GM12864 (cell line): ENCODE data around the gene FRMD4A.
"Not testable (repeated sequence)": the region's sequence is repeated elsewhere in the genome, so short reads cannot be mapped to it uniquely, and the experiment has no call there.

Experiments
- DNase-seq: peaks from one replicate; pipeline ENCODE4 v3.0.0-alpha.2; 2011; ENCODE audit warnings: low read depth
- H3K4me3 ChIP-seq: 2 replicates; pipeline ENCODE4 v1.5.1; 2011; ENCODE audit warnings: mild to moderate bottlenecking, low read depth, low read length, control low read depth
- CTCF ChIP-seq: IDR thresholded peaks from 2 replicates; pipeline ENCODE4 v1.5.1; 2011; ENCODE audit warnings: low read depth, mild to moderate bottlenecking, moderate library complexity, low read length, control low read depth, inconsistent platforms; ENCODE audit errors: missing control alignments

The FRMD4A gene

GRCh38 chr10:14220026-14220425 lies 110.7 kb downstream of the FRMD4A start:
- TF ChIP-seq CTCF: no peak
- no peak for DNase-seq
- H3K4me3 ChIP-seq: no peak overlapping the region

- H3K4me3 ChIP-seq: no peak overlapping the region
- DNase-seq: no peak
- TF ChIP-seq CTCF: no peak
Observed at GRCh38 chr10:14219411-14219810, 111.3 kb downstream of the FRMD4A start.

GRCh38 chr10:14215641-14216040 lies 115.1 kb downstream of the FRMD4A start:
- H3K4me3 ChIP-seq: no peak overlapping the region
- no peak for TF ChIP-seq CTCF

GRCh38 chr10:14213703-14214102 lies 117.0 kb downstream of the FRMD4A start:
- DNase-seq, H3K4me3 ChIP-seq: not testable (repeated sequence)

More at GRCh38 chr10:14215641-14216040, 115.1 kb downstream of the FRMD4A start:
- DNase-seq: no peak

- no peak overlapping the region for H3K4me3 ChIP-seq
- no peak for TF ChIP-seq CTCF
- DNase-seq: no peak
Observed at GRCh38 chr10:14211610-14212009, 119.1 kb downstream of the FRMD4A start.

- no peak for DNase-seq
- no peak for TF ChIP-seq CTCF
- no peak overlapping the region for H3K4me3 ChIP-seq
Observed at GRCh38 chr10:14208231-14208630, 122.5 kb downstream of the FRMD4A start.

- no peak overlapping the region for H3K4me3 ChIP-seq
- TF ChIP-seq CTCF: no peak
- DNase-seq: no peak
Observed at GRCh38 chr10:14205233-14205632, 125.5 kb downstream of the FRMD4A start.
